Natural killer cell (primary cell): ENCODE data around the gene CAMK4. TPM values are rescaled to one million over a fixed set of nuclear protein-coding genes. Genes with fewer than 3 reads are reported as not detected.

Experiments
- ATAC-seq, 3 donors: fragments of 150-1000 bp in 2 of 3; fragments of 200-7000 bp in 1 of 3; cut with Tn5 transposase; 1 replicate in 1 of 3; 2 replicates in 2 of 3; pipeline ENCODE4 v1.10.0; 2021; ENCODE audit warnings: mild to moderate bottlenecking in 2 of 3, moderate library complexity in 2 of 3
- DNase-seq, 2 donors: peaks; one replicate each; pipeline versions ENCODE4 v3.0.0 to v3.0.0-alpha.2; 2013 to 2021; ENCODE audit warnings: mixed read lengths in 1 of 2
- H3K27ac ChIP-seq: one replicate; pipeline ENCODE4 v1.5.1; 2013; ENCODE audit warnings: mild to moderate bottlenecking, low read length
- H3K27me3 ChIP-seq: one replicate; pipeline ENCODE4 v1.6.1; 2013; ENCODE audit warnings: low read length; ENCODE audit not compliant: control insufficient read depth, insufficient read depth
- H3K36me3 ChIP-seq: one replicate; pipeline ENCODE4 v1.6.1; 2013; ENCODE audit warnings: low read length; ENCODE audit not compliant: control insufficient read depth, insufficient read depth
- H3K4me1 ChIP-seq: one replicate; pipeline ENCODE4 v1.6.1; 2013; ENCODE audit warnings: low read length; ENCODE audit not compliant: control insufficient read depth, insufficient read depth
- H3K4me3 ChIP-seq: one replicate; pipeline ENCODE4 v1.5.1; 2013; ENCODE audit warnings: low read length
- H3K9me3 ChIP-seq: one replicate; pipeline ENCODE4 v1.6.1; 2013; ENCODE audit warnings: low read length; ENCODE audit not compliant: control insufficient read depth, insufficient read depth
- H3K27ac Mint-ChIP-seq, 2 donors: one replicate each; pipeline ENCODE4 v1.8.0; 2022; ENCODE audit warnings: mild to moderate bottlenecking in 2 of 2, mixed read lengths in 2 of 2, moderate library complexity in 1 of 2
- H3K27me3 Mint-ChIP-seq, 2 donors: one replicate each; pipeline ENCODE4 v1.8.0; 2022; ENCODE audit warnings: low read depth in 2 of 2, mixed read lengths in 2 of 2
- H3K36me3 Mint-ChIP-seq: one replicate; pipeline ENCODE4 v1.8.0; 2022; ENCODE audit warnings: mixed read lengths
- H3K4me1 Mint-ChIP-seq, 2 donors: one replicate each; pipeline ENCODE4 v1.8.0; 2022; ENCODE audit warnings: mixed read lengths in 2 of 2
- H3K4me3 Mint-ChIP-seq: one replicate; pipeline ENCODE4 v1.8.0; 2022; ENCODE audit warnings: mild to moderate bottlenecking, moderate library complexity, mixed read lengths
- H3K9me3 Mint-ChIP-seq, 2 donors: one replicate each; pipeline ENCODE4 v1.8.0; 2022; ENCODE audit warnings: mixed read lengths in 2 of 2
- WGBS: methylation state at CpG from one replicate; pipeline ENCODE4 v1.1.7; 2013; ENCODE audit warnings: missing lambda C conversion rate; ENCODE audit not compliant: insufficient coverage; 5-methylcytosine and 5-hydroxymethylcytosine counted together
- intact Hi-C: fragments of 100-400 bp; cut with micrococcal nuclease; formaldehyde crosslinking; loops from one replicate; pipeline ENCODE4 v1.14.2; 2022
- total RNA-seq, 4 donors: library from RNA; stranded (reverse); fragments of 120-200 nt in 1 of 4; gene quantifications; one replicate each; pipeline versions ENCODE4 v1.2.3 to v1.2.4, GENCODE V29; 2013 to 2022
- TF ChIP-seq, protein P1 (sequence below): fragments of 200-600 bp; IDR thresholded peaks from one replicate; pipeline ENCODE4 v1.8.0; 2022; ENCODE audit warnings: antibody characterized with exemption

CAMK4 gene
- total RNA-seq, 3 donors from 2014 or later (not counting 1 experiment from before 2014, with no cell fraction given): 0.80 to 7.9 (median 7.2) TPM

DNA sequence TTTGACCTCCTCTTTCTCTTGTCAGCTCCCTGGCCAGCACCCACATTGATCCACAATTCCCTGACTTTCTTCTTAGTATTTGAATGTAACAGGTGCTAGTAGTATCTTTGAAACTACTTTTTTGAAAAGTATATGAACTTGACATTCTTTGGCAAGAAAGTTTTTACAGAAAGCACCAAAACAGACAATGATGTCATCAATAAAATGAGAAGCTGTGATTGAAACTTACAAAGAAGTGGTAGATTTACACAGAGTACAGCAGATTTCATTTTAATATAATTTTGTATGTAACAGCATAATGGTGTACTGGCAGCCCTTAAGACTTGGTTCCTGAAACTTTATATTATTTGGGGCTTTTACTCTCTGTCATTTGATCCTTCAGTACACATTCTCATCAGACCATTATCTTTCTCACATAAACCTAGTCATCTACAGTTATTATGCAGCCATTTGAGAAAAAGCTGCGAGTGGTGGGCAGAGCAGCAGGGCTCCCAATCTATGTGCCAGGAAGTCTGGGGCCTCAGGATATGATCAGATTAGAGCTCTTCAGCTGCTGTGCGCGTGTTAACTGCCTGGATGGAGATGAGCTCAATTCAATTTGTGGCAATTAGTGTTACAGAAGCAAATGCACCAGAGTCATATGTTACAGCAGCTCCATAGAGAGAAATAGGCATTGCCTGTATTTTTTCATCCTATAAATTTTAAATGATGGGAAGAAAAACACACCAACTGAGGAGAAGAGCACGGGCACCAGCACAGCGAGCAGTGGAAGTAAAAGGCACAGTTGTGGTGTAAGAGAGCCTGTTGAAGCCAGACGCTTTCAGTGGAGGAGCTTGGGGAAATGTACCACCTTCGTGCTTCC, 162.0 kb downstream of the CAMK4 start:
- Mint-ChIP-seq H3K4me1 (no peaks in the 10 kb centered on the region), H3K36me3 (no peaks in the 10 kb centered on the region), H3K27me3 (no peaks in the 10 kb centered on the region), H3K27ac (no peak overlapping the region), H3K4me3 (no peak overlapping the region), H3K9me3 (peaks cover 0 to 2% of the 10 kb centered on the region in 2 donors)
- H3K4me3 ChIP-seq: no peak overlapping the region
- WGBS: 61% methylated on average over 7 of the region's 7 CpGs
- no peaks in the 10 kb centered on the region for H3K36me3 ChIP-seq
- intact Hi-C loops: no loop called here
- no peaks in the 10 kb centered on the region for H3K9me3 ChIP-seq
- H3K4me1 ChIP-seq: no peaks in the 10 kb centered on the region
- no peaks in the 10 kb centered on the region for H3K27me3 ChIP-seq
- DNase-seq (no peak), ATAC-seq (no peak)
- no peak overlapping the region for H3K27ac ChIP-seq
- TF ChIP-seq, protein P1, sequence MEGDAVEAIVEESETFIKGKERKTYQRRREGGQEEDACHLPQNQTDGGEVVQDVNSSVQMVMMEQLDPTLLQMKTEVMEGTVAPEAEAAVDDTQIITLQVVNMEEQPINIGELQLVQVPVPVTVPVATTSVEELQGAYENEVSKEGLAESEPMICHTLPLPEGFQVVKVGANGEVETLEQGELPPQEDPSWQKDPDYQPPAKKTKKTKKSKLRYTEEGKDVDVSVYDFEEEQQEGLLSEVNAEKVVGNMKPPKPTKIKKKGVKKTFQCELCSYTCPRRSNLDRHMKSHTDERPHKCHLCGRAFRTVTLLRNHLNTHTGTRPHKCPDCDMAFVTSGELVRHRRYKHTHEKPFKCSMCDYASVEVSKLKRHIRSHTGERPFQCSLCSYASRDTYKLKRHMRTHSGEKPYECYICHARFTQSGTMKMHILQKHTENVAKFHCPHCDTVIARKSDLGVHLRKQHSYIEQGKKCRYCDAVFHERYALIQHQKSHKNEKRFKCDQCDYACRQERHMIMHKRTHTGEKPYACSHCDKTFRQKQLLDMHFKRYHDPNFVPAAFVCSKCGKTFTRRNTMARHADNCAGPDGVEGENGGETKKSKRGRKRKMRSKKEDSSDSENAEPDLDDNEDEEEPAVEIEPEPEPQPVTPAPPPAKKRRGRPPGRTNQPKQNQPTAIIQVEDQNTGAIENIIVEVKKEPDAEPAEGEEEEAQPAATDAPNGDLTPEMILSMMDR: no peak

DNA sequence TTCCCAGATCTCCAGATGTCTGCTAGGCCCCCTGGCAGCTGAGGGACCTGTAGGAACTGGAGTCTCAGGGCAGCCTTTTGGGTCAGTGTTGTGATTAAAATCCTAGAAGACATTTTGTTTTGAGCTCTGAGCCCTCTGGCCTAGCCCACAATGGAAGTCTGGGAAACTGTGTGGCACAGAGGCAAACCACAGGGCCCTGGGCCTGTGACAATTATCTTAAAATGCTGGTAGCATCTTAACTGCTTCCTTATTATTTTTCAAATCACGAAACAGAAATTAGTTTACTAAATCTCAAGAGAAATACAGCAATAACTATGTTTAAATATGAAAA, 162.6 kb downstream of the CAMK4 start:
- Histone ChIP-seq H3K4me1 (no peaks in the 10 kb centered on the region), H3K4me3 (no peak overlapping the region), H3K36me3 (no peaks in the 10 kb centered on the region), H3K27me3 (no peaks in the 10 kb centered on the region), H3K27ac (no peak overlapping the region), H3K9me3 (no peaks in the 10 kb centered on the region)
- H3K27ac Mint-ChIP-seq: no peak overlapping the region
- H3K27me3 Mint-ChIP-seq: no peaks in the 10 kb centered on the region
- intact Hi-C loops: no loop called here
- H3K4me3 Mint-ChIP-seq: no peak overlapping the region
- WGBS: no CpG with 5 or more reads among the region's 1 CpG
- TF ChIP-seq, protein P1: no peak
- H3K4me1 Mint-ChIP-seq: no peaks in the 10 kb centered on the region
- DNase-seq (no peak), ATAC-seq (no peak)
- H3K9me3 Mint-ChIP-seq: no peaks in the 10 kb centered on the region
- H3K36me3 Mint-ChIP-seq: no peaks in the 10 kb centered on the region

DNA sequence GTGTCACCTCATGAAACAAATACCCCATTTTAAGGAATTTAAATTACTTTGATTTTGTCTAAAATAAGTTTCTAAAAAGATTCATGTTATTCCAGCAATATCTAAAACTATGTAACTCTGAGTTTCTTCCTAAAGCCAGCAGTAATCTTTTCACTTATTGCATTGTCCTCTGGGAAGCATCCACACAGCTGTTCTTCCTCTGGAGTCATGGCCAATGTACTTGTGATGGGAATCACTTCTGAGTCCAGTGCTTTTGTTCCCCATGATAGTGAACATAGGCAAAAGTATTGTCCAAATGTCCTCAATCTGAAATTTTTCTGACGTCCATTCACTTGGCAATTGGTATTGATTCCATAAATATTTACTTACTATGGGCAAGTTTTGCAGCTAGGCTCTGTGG, 163.2 kb downstream of the CAMK4 start:
- DNase-seq (no peak), ATAC-seq (no peak)
- Mint-ChIP-seq H3K27ac (no peak overlapping the region), H3K36me3 (no peaks in the 10 kb centered on the region), H3K27me3 (no peaks in the 10 kb centered on the region), H3K4me3 (no peak overlapping the region), H3K4me1 (no peaks in the 10 kb centered on the region), H3K9me3 (no peaks in the 10 kb centered on the region)
- 40% methylated on average over 1 of the region's 1 CpG for WGBS
- no peaks in the 10 kb centered on the region for H3K27me3 ChIP-seq
- H3K4me3 ChIP-seq: no peak overlapping the region
- TF ChIP-seq, protein P1: no peak
- H3K4me1 ChIP-seq: no peaks in the 10 kb centered on the region
- H3K27ac ChIP-seq: no peak overlapping the region
- intact Hi-C loops: no loop called here
- H3K36me3 ChIP-seq: no peaks in the 10 kb centered on the region
- H3K9me3 ChIP-seq: no peaks in the 10 kb centered on the region
